GM23338 (cell line): Measurements from ENCODE around the gene UMODL1. TPM values are rescaled to one million over a fixed set of nuclear protein-coding genes. Genes with fewer than 3 reads are reported as not detected.

Experiments
- ATAC-seq: fragments of 200-7000 bp; cut with Tn5 transposase; 3 replicates; pipeline ENCODE4 v1.9.1; 2020
- DNase-seq: peaks from one replicate; pipeline ENCODE4 v3.0.0-alpha.2; 2015; ENCODE audit warnings: low spot score
- H2AFZ ChIP-seq: fragments of 200-600 bp; sonication (generic); 2 replicates; pipeline ENCODE4 v1.8.0; 2016; ENCODE audit warnings: antibody characterized with exemption, mild to moderate bottlenecking, moderate library complexity
- H3F3A ChIP-seq: fragments of 200-600 bp; sonication (generic); replicated peaks from 2 replicates; pipeline ENCODE4 v1.8.0; 2017; ENCODE audit warnings: antibody characterized with exemption, mixed run types, low read depth
- H3K27ac ChIP-seq: fragments of 200-600 bp; sonication (generic); 2 replicates; pipeline ENCODE4 v1.6.1; 2016; ENCODE audit warnings: low read depth
- H3K27me3 ChIP-seq: fragments of 200-600 bp; sonication (generic); 2 replicates; pipeline ENCODE4 v1.8.0; 2016; ENCODE audit warnings: mild to moderate bottlenecking, mixed run types, moderate library complexity; ENCODE audit not compliant: insufficient read depth
- H3K36me3 ChIP-seq: fragments of 200-600 bp; sonication (generic); 2 replicates; pipeline ENCODE4 v1.8.0; 2016; ENCODE audit warnings: mild to moderate bottlenecking; ENCODE audit not compliant: insufficient read depth
- H3K4me1 ChIP-seq: fragments of 200-600 bp; sonication (generic); 2 replicates; pipeline ENCODE4 v1.8.0; 2016; ENCODE audit warnings: mild to moderate bottlenecking, moderate library complexity; ENCODE audit not compliant: insufficient read depth
- H3K4me2 ChIP-seq: fragments of 200-600 bp; sonication (generic); 2 replicates; pipeline ENCODE4 v1.7.1; 2017; ENCODE audit warnings: mixed run types
- H3K4me3 ChIP-seq: fragments of 200-600 bp; sonication (generic); 2 replicates; pipeline ENCODE4 v1.6.1; 2016; ENCODE audit warnings: mixed run types
- H3K79me2 ChIP-seq: fragments of 200-600 bp; sonication (generic); replicated peaks from 2 replicates; pipeline ENCODE4 v1.8.0; 2017; ENCODE audit warnings: mild to moderate bottlenecking; ENCODE audit not compliant: insufficient read depth
- H3K9me2 ChIP-seq: fragments of 200-600 bp; sonication (generic); 2 replicates; pipeline ENCODE4 v1.8.0; 2017; ENCODE audit not compliant: insufficient read depth
- H4K20me1 ChIP-seq: fragments of 200-600 bp; sonication (generic); replicated peaks from 2 replicates; pipeline ENCODE4 v1.8.0; 2017; ENCODE audit warnings: mild to moderate bottlenecking; ENCODE audit not compliant: insufficient read depth
- H3K27ac Mint-ChIP-seq: 2 replicates; pipeline ENCODE4 v1.8.0; 2020; ENCODE audit warnings: inconsistent platforms, mild to moderate bottlenecking, moderate library complexity, mixed read lengths
- H3K27me3 Mint-ChIP-seq: 3 replicates; pipeline ENCODE4 v1.8.0; 2022; ENCODE audit warnings: low read depth, mild to moderate bottlenecking, moderate library complexity, mixed read lengths, inconsistent platforms; ENCODE audit not compliant: insufficient read depth, poor library complexity
- H3K36me3 Mint-ChIP-seq: 3 replicates; pipeline ENCODE4 v1.8.0; 2021; ENCODE audit warnings: low read depth, mild to moderate bottlenecking, inconsistent platforms, moderate library complexity, mixed read lengths
- H3K4me1 Mint-ChIP-seq: 3 replicates; pipeline ENCODE4 v1.8.0; 2020; ENCODE audit warnings: mild to moderate bottlenecking, inconsistent platforms, mixed read lengths
- H3K4me3 Mint-ChIP-seq: 3 replicates; pipeline ENCODE4 v1.8.0; 2021; ENCODE audit warnings: moderate library complexity, mild to moderate bottlenecking, inconsistent platforms, mixed read lengths
- H3K9me3 Mint-ChIP-seq: 3 replicates; pipeline ENCODE4 v1.8.0; 2020; ENCODE audit warnings: moderate library complexity, mild to moderate bottlenecking, inconsistent platforms, mixed read lengths
- CREB1 ChIP-seq: fragments of 250-450 bp; sonication (Bioruptor Pico); IDR thresholded peaks from 2 replicates; pipeline ENCODE4 v1.5.0; 2020; ENCODE audit warnings: low read depth, mild to moderate bottlenecking, moderate library complexity
- CTCF ChIP-seq, 2 experiments: fragments of 200-600 bp in 1 of 2; sonication (generic) in 1 of 2; conservative IDR thresholded peaks; 2 replicates each; pipeline versions ENCODE4 v1.5.1 to v1.6.1; 2016 to 2017; ENCODE audit warnings: antibody characterized with exemption in 2 of 2, low read depth in 2 of 2, mild to moderate bottlenecking in 2 of 2, moderate library complexity in 1 of 2
- ETS1 ChIP-seq: IDR thresholded peaks from 2 replicates; pipeline ENCODE4 v1.6.1; 2016; ENCODE audit warnings: antibody characterized with exemption
- EZH2 ChIP-seq: fragments of 200-600 bp; sonication (generic); IDR thresholded peaks from one replicate; pipeline ENCODE4 v1.8.0; 2017; ENCODE audit warnings: antibody characterized with exemption, mild to moderate bottlenecking, low read depth; ENCODE audit not compliant: unreplicated experiment
- EZH2phosphoT487 ChIP-seq: fragments of 200-600 bp; sonication (generic); IDR thresholded peaks from one replicate; pipeline ENCODE4 v1.8.1; 2018; ENCODE audit warnings: antibody characterized with exemption; ENCODE audit not compliant: unreplicated experiment
- JUNB ChIP-seq: IDR thresholded peaks from one replicate; pipeline ENCODE4 v1.6.1; 2016; ENCODE audit warnings: antibody characterized with exemption; ENCODE audit not compliant: unreplicated experiment
- NANOG ChIP-seq: IDR thresholded peaks from 2 replicates; pipeline ENCODE4 v1.6.1; 2016; ENCODE audit warnings: antibody characterized with exemption, borderline replicate concordance
- REST ChIP-seq: IDR thresholded peaks from one replicate; pipeline ENCODE4 v1.6.1; 2018; ENCODE audit warnings: antibody characterized with exemption; ENCODE audit not compliant: unreplicated experiment
- STAT1 ChIP-seq: IDR thresholded peaks from one replicate; pipeline ENCODE4 v1.6.1; 2016; ENCODE audit warnings: antibody characterized with exemption; ENCODE audit not compliant: unreplicated experiment
- ZNF331 ChIP-seq: fragments of 250-450 bp; sonication (Bioruptor Pico); IDR thresholded peaks from 2 replicates; pipeline ENCODE4 v1.5.0; 2020; ENCODE audit warnings: low read depth, mild to moderate bottlenecking, moderate library complexity
- polyA plus RNA-seq: library from polyadenylated mRNA; unstranded; fragments of >200 nt; fragmentation: Nextera tagmentation; extraction: Ambion mirVana; gene quantifications from 2 replicates; pipeline ENCODE4 v1.2.1, GENCODE V29; 2016
- total RNA-seq: library from RNA; depleted of rRNA; stranded (reverse); fragments of >200 nt; shearing (Covaris generic); gene quantifications from 2 replicates; pipeline ENCODE4 v1.2.3, GENCODE V29; 2014
- TF ChIP-seq, protein P1 (sequence below): fragments of 250-450 bp; sonication (Bioruptor Pico); IDR thresholded peaks from 2 replicates; pipeline ENCODE4 v1.5.0; 2020; ENCODE audit warnings: mild to moderate bottlenecking, moderate library complexity

The UMODL1 gene
- total and polyA plus RNA-seq, 2 experiments from 2014 or later, result not detected

GRCh38 chr21:42058631-42059111, 12.4 kb upstream of the UMODL1 start:
- no peak overlapping the region for H2AFZ ChIP-seq
- no peaks in the 10 kb centered on the region for H3K9me2 ChIP-seq
- no peak overlapping the region for H3K4me3 ChIP-seq
- H3K36me3 Mint-ChIP-seq, result no peaks in the 10 kb centered on the region
- no peak for DNase-seq
- H3K4me1 ChIP-seq, result peaks cover 17% of the 10 kb centered on the region
- ATAC-seq, result no peak
- no peaks in the 10 kb centered on the region for H3F3A ChIP-seq
- H3K4me1 Mint-ChIP-seq, result peaks cover 39% of the 10 kb centered on the region
- H3K79me2 ChIP-seq, result no peaks in the 10 kb centered on the region
- peaks cover 10% of the 10 kb centered on the region for H3K27me3 Mint-ChIP-seq
- H4K20me1 ChIP-seq, result no peaks in the 10 kb centered on the region
- H3K4me2 ChIP-seq, result no peak overlapping the region
- no peaks in the 10 kb centered on the region for H3K27me3 ChIP-seq
- no peaks in the 10 kb centered on the region for H3K36me3 ChIP-seq
- H3K27ac ChIP-seq, result no peak overlapping the region
- no peak overlapping the region for H3K4me3 Mint-ChIP-seq
- H3K9me3 Mint-ChIP-seq, result no peaks in the 10 kb centered on the region; the same call in none of the 3 replicates
- no peak for TF ChIP-seq CTCF (conservative IDR thresholded peaks at IDR 0.05; ENCODE audit: low read depth in 2 of 2)
- TF ChIP-seq, protein P1, sequence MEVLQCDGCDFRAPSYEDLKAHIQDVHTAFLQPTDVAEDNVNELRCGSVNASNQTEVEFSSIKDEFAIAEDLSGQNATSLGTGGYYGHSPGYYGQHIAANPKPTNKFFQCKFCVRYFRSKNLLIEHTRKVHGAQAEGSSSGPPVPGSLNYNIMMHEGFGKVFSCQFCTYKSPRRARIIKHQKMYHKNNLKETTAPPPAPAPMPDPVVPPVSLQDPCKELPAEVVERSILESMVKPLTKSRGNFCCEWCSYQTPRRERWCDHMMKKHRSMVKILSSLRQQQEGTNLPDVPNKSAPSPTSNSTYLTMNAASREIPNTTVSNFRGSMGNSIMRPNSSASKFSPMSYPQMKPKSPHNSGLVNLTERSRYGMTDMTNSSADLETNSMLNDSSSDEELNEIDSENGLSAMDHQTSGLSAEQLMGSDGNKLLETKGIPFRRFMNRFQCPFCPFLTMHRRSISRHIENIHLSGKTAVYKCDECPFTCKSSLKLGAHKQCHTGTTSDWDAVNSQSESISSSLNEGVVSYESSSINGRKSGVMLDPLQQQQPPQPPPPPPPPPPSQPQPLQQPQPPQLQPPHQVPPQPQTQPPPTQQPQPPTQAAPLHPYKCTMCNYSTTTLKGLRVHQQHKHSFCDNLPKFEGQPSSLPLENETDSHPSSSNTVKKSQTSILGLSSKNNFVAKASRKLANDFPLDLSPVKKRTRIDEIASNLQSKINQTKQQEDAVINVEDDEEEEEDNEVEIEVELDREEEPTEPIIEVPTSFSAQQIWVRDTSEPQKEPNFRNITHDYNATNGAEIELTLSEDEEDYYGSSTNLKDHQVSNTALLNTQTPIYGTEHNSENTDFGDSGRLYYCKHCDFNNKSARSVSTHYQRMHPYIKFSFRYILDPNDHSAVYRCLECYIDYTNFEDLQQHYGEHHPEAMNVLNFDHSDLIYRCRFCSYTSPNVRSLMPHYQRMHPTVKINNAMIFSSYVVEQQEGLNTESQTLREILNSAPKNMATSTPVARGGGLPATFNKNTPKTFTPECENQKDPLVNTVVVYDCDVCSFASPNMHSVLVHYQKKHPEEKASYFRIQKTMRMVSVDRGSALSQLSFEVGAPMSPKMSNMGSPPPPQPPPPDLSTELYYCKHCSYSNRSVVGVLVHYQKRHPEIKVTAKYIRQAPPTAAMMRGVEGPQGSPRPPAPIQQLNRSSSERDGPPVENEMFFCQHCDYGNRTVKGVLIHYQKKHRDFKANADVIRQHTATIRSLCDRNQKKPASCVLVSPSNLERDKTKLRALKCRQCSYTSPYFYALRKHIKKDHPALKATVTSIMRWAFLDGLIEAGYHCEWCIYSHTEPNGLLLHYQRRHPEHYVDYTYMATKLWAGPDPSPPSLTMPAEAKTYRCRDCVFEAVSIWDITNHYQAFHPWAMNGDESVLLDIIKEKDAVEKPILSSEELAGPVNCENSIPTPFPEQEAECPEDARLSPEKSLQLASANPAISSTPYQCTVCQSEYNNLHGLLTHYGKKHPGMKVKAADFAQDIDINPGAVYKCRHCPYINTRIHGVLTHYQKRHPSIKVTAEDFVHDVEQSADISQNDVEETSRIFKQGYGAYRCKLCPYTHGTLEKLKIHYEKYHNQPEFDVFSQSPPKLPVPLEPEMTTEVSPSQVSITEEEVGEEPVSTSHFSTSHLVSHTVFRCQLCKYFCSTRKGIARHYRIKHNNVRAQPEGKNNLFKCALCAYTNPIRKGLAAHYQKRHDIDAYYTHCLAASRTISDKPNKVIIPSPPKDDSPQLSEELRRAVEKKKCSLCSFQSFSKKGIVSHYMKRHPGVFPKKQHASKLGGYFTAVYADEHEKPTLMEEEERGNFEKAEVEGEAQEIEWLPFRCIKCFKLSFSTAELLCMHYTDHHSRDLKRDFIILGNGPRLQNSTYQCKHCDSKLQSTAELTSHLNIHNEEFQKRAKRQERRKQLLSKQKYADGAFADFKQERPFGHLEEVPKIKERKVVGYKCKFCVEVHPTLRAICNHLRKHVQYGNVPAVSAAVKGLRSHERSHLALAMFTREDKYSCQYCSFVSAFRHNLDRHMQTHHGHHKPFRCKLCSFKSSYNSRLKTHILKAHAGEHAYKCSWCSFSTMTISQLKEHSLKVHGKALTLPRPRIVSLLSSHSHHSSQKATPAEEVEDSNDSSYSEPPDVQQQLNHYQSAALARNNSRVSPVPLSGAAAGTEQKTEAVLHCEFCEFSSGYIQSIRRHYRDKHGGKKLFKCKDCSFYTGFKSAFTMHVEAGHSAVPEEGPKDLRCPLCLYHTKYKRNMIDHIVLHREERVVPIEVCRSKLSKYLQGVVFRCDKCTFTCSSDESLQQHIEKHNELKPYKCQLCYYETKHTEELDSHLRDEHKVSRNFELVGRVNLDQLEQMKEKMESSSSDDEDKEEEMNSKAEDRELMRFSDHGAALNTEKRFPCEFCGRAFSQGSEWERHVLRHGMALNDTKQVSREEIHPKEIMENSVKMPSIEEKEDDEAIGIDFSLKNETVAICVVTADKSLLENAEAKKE (CRISPR knock-in tag), result no peak
- TF ChIP-seq ETS1, result no peak
- TF ChIP-seq CREB1 (CRISPR knock-in tag), result no peak
- no peak for TF ChIP-seq REST
- TF ChIP-seq EZH2, result no peak
- no peak for TF ChIP-seq ZNF331 (CRISPR knock-in tag)
- no peak for TF ChIP-seq EZH2phosphoT487
- no peak for TF ChIP-seq JUNB
- no peak for TF ChIP-seq NANOG
- TF ChIP-seq STAT1, result no peak
- no peak overlapping the region for H3K27ac Mint-ChIP-seq
